H9 (cell line): ENCODE data around the gene CSTF1. TPM values are rescaled to one million over a fixed set of nuclear protein-coding genes. Genes with fewer than 3 reads are reported as not detected.

Experiments used
- DNase-seq: peaks from one replicate; pipeline ENCODE4 v3.0.0-alpha.2; 2017
- H2AFZ ChIP-seq: one replicate; pipeline ENCODE4 v1.6.1; 2013; ENCODE audit warnings: mild to moderate bottlenecking, low read length, control low read depth, moderate library complexity
- H2AK5ac ChIP-seq: 2 replicates; pipeline ENCODE4 v1.6.1; 2013; ENCODE audit warnings: low read length, control low read depth, mixed read lengths; ENCODE audit not compliant: insufficient read length
- H2BK120ac ChIP-seq: one replicate; pipeline ENCODE4 v1.6.1; 2013; ENCODE audit warnings: low read depth, mild to moderate bottlenecking, low read length, control low read depth, inconsistent platforms; ENCODE audit not compliant: poor library complexity, severe bottlenecking
- H2BK12ac ChIP-seq: 2 replicates; pipeline ENCODE4 v1.6.1; 2013; ENCODE audit warnings: low read length, control low read depth, mixed read lengths, low read depth; ENCODE audit not compliant: insufficient read length
- H2BK15ac ChIP-seq: 2 replicates; pipeline ENCODE4 v1.6.1; 2013; ENCODE audit warnings: low read depth, low read length, control low read depth
- H2BK20ac ChIP-seq: one replicate; pipeline ENCODE4 v1.6.1; 2013; ENCODE audit warnings: low read depth, mild to moderate bottlenecking, low read length, control low read depth, inconsistent platforms; ENCODE audit not compliant: poor library complexity, severe bottlenecking
- H2BK5ac ChIP-seq: 2 replicates; pipeline ENCODE4 v1.6.1; 2013; ENCODE audit warnings: low read length, control low read depth, mixed read lengths; ENCODE audit not compliant: insufficient read length
- H3K14ac ChIP-seq: 2 replicates; pipeline ENCODE4 v1.6.1; 2013; ENCODE audit warnings: low read length, control low read depth; ENCODE audit not compliant: insufficient read depth
- H3K18ac ChIP-seq: 2 replicates; pipeline ENCODE4 v1.6.1; 2013; ENCODE audit warnings: low read depth, mild to moderate bottlenecking, mixed read lengths, low read length, control low read depth; ENCODE audit not compliant: insufficient read length
- H3K23ac ChIP-seq: 2 replicates; pipeline ENCODE4 v1.6.1; 2013; ENCODE audit warnings: low read length, control low read depth, mixed read lengths, low read depth; ENCODE audit not compliant: insufficient read length
- H3K23me2 ChIP-seq: 2 replicates; pipeline ENCODE4 v1.6.1; 2013; ENCODE audit warnings: low read depth, mild to moderate bottlenecking, mixed read lengths, low read length, control low read depth; ENCODE audit not compliant: insufficient read length, poor library complexity, severe bottlenecking
- H3K27ac ChIP-seq: 2 replicates; pipeline ENCODE4 v1.5.1; 2013; ENCODE audit warnings: low read length, control low read depth, mixed read lengths, low read depth; ENCODE audit not compliant: insufficient read length
- H3K27me3 ChIP-seq: 2 replicates; pipeline ENCODE4 v1.6.1; 2013; ENCODE audit warnings: low read length, control low read depth, inconsistent platforms; ENCODE audit not compliant: insufficient read depth
- H3K4ac ChIP-seq: 2 replicates; pipeline ENCODE4 v1.6.1; 2013; ENCODE audit warnings: low read depth, mild to moderate bottlenecking, control low read depth, inconsistent platforms, low read length, moderate library complexity
- H3K4me1 ChIP-seq: 2 replicates; pipeline ENCODE4 v1.6.1; 2013; ENCODE audit warnings: low read length, control low read depth, inconsistent platforms; ENCODE audit not compliant: insufficient read depth
- H3K4me2 ChIP-seq: 2 replicates; pipeline ENCODE4 v1.6.1; 2013; ENCODE audit warnings: low read length, control low read depth, mixed read lengths; ENCODE audit not compliant: insufficient read length, insufficient read depth
- H3K56ac ChIP-seq: 2 replicates; pipeline ENCODE4 v1.6.1; 2013; ENCODE audit warnings: low read depth, mild to moderate bottlenecking, mixed read lengths, low read length, control low read depth; ENCODE audit not compliant: insufficient read length
- H3K79me1 ChIP-seq: 2 replicates; pipeline ENCODE4 v1.6.1; 2013; ENCODE audit warnings: low read depth, mild to moderate bottlenecking, moderate library complexity, low read length, control low read depth, inconsistent platforms; ENCODE audit not compliant: insufficient read depth, poor library complexity, severe bottlenecking
- H3K79me2 ChIP-seq: 2 replicates; pipeline ENCODE4 v1.6.1; 2013; ENCODE audit warnings: low read length, control low read depth, inconsistent platforms; ENCODE audit not compliant: insufficient read depth
- H3K9ac ChIP-seq: 2 replicates; pipeline ENCODE4 v1.6.1; 2013; ENCODE audit warnings: low read length, control low read depth, mixed read lengths; ENCODE audit not compliant: insufficient read length; ENCODE audit errors: extremely low read depth
- H3K9me3 ChIP-seq: one replicate; pipeline ENCODE4 v1.6.1; 2013; ENCODE audit warnings: low read depth, low read length, inconsistent platforms; ENCODE audit not compliant: control insufficient read depth
- H3T11ph ChIP-seq: one replicate; pipeline ENCODE4 v1.6.1; 2013; ENCODE audit warnings: mild to moderate bottlenecking, low read length, control low read depth, inconsistent platforms
- H4K20me1 ChIP-seq: one replicate; pipeline ENCODE4 v1.6.1; 2013; ENCODE audit not compliant: control insufficient read depth, insufficient read length, insufficient read depth
- H4K5ac ChIP-seq: 2 replicates; pipeline ENCODE4 v1.6.1; 2013; ENCODE audit warnings: low read depth, mild to moderate bottlenecking, mixed read lengths, low read length, control low read depth; ENCODE audit not compliant: insufficient read length
- H4K8ac ChIP-seq: replicated peaks from 2 replicates; pipeline ENCODE4 v1.6.1; 2013; ENCODE audit warnings: low read length, control low read depth, mixed read lengths, low read depth; ENCODE audit not compliant: insufficient read length
- H4K91ac ChIP-seq: 2 replicates; pipeline ENCODE4 v1.6.1; 2013; ENCODE audit warnings: low read depth, mild to moderate bottlenecking, moderate library complexity, mixed read lengths, low read length, control low read depth; ENCODE audit not compliant: insufficient read length
- H3K27ac Mint-ChIP-seq, 3 experiments: 2 replicates in 2 of 3; 3 replicates in 1 of 3; pipeline ENCODE4 v1.8.0; 2020 to 2021; ENCODE audit warnings: mixed read lengths in 3 of 3, mild to moderate bottlenecking in 1 of 3, moderate library complexity in 1 of 3
- H3K27me3 Mint-ChIP-seq: 2 replicates; pipeline ENCODE4 v1.8.0; 2021; ENCODE audit warnings: low read depth, mild to moderate bottlenecking, moderate library complexity, mixed read lengths
- H3K36me3 Mint-ChIP-seq, 3 experiments: 2 replicates in 2 of 3; 3 replicates in 1 of 3; pipeline ENCODE4 v1.8.0; 2020 to 2021; ENCODE audit warnings: low read depth in 3 of 3, mixed read lengths in 3 of 3; ENCODE audit not compliant: insufficient read depth in 1 of 3
- H3K4me1 Mint-ChIP-seq, 2 experiments: 2 replicates each; pipeline ENCODE4 v1.8.0; 2020; ENCODE audit warnings: mixed read lengths in 2 of 2
- H3K4me3 Mint-ChIP-seq, 2 experiments: 2 replicates in 1 of 2; 3 replicates in 1 of 2; pipeline ENCODE4 v1.8.0; 2020 to 2021; ENCODE audit warnings: mild to moderate bottlenecking in 2 of 2, mixed read lengths in 2 of 2, moderate library complexity in 1 of 2
- H3K9me3 Mint-ChIP-seq, 2 experiments: 2 replicates in 1 of 2; 3 replicates in 1 of 2; pipeline ENCODE4 v1.8.0; 2020; ENCODE audit warnings: mild to moderate bottlenecking in 2 of 2, mixed read lengths in 2 of 2, moderate library complexity in 1 of 2
- CTCF ChIP-seq: fragments of 200-600 bp; sonication (generic); conservative IDR thresholded peaks from 3 replicates; pipeline ENCODE4 v1.8.0; 2021; ENCODE audit warnings: antibody characterized with exemption, mild to moderate bottlenecking
- WGBS: extraction: QIAGEN DNeasy Blood & Tissue Kit; methylation state at CpG from one replicate; pipeline ENCODE4 v1.1.7; 2013; ENCODE audit warnings: missing lambda C conversion rate, low lambda C conversion rate, mixed read lengths; ENCODE audit not compliant: insufficient read length; ENCODE audit errors: extremely low coverage; 5-methylcytosine and 5-hydroxymethylcytosine counted together
- total RNA-seq: library from RNA; stranded (reverse); gene quantifications from 2 replicates; pipeline ENCODE4 v1.2.1, GENCODE V29; 2021

The CSTF1 gene
- total RNA-seq, 1 experiment from 2014 or later: 72.9 TPM

- Histone ChIP-seq H3K4ac (no peak overlapping the region), H3K23ac (no peak overlapping the region), H3K27ac (no peak overlapping the region), H2BK5ac (no peak overlapping the region), H3K79me2 (no peaks in the 10 kb centered on the region), H3K79me1 (no peaks in the 10 kb centered on the region), H2BK12ac (no peak overlapping the region), H2AFZ (no peak overlapping the region), H3K9ac (no peak overlapping the region), H4K91ac (no peak overlapping the region), H2AK5ac (no peak overlapping the region), H3K23me2 (no peaks in the 10 kb centered on the region), H3K9me3 (no peaks in the 10 kb centered on the region), H3K4me1 (no peaks in the 10 kb centered on the region), H3K4me2 (no peak overlapping the region), H4K8ac (no peak overlapping the region), H4K5ac (no peak overlapping the region), H3K14ac (no peak overlapping the region), H2BK120ac (no peak overlapping the region), H3K18ac (no peak overlapping the region), H2BK15ac (no peak overlapping the region), H3K56ac (no peak overlapping the region), H4K20me1 (no peaks in the 10 kb centered on the region), H3T11ph (no peak overlapping the region), H3K27me3 (no peaks in the 10 kb centered on the region), H2BK20ac (no peak overlapping the region)
- no peaks in the 10 kb centered on the region for H3K9me3 Mint-ChIP-seq
- no peak overlapping the region for H3K4me3 Mint-ChIP-seq
- TF ChIP-seq CTCF: no peak
- no peaks in the 10 kb centered on the region for H3K36me3 Mint-ChIP-seq
- H3K4me1 Mint-ChIP-seq: no peaks in the 10 kb centered on the region; a peak in 1 of 4 replicates
- H3K27ac Mint-ChIP-seq: no peak overlapping the region
- no CpG with 5 or more reads among the region's 5 CpGs for WGBS
- H3K27me3 Mint-ChIP-seq: peaks cover 16% of the 10 kb centered on the region
- DNase-seq: no peak
These were observed 47.4 kb downstream of the CSTF1 start for GRCh38 chr20:56439771-56440291.
